ENCODE results near the gene ECE2.

DNA sequence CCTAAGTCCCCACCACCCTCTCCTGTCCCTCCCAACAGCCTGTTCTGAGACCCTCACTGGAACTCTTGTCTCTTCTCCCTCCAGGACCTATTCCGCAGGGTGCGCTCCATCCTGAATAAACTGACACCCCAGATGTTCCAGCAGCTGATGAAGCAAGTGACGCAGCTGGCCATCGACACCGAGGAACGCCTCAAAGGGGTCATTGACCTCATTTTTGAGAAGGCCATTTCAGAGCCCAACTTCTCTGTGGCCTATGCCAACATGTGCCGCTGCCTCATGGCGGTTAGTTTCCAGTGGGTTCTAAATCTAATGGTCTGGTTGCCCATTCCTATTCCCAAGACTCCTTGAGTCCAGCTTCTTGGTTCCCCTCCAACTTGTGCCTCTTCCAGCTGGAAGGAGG is 47.9 kb downstream of the ECE2 start:
- TF ChIP-seq, protein P1, sequence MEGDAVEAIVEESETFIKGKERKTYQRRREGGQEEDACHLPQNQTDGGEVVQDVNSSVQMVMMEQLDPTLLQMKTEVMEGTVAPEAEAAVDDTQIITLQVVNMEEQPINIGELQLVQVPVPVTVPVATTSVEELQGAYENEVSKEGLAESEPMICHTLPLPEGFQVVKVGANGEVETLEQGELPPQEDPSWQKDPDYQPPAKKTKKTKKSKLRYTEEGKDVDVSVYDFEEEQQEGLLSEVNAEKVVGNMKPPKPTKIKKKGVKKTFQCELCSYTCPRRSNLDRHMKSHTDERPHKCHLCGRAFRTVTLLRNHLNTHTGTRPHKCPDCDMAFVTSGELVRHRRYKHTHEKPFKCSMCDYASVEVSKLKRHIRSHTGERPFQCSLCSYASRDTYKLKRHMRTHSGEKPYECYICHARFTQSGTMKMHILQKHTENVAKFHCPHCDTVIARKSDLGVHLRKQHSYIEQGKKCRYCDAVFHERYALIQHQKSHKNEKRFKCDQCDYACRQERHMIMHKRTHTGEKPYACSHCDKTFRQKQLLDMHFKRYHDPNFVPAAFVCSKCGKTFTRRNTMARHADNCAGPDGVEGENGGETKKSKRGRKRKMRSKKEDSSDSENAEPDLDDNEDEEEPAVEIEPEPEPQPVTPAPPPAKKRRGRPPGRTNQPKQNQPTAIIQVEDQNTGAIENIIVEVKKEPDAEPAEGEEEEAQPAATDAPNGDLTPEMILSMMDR (IDR thresholded peaks at IDR 0.05): no peak
- TF ChIP-seq SIN3A (IDR thresholded peaks at IDR 0.05; ENCODE audit: borderline replicate concordance, insufficient read depth, low read depth, low read length) (no peak), POLR2AphosphoS5 (IDR thresholded peaks at IDR 0.05; ENCODE audit: low read depth, low read length) (no peak; the same call in 1 of the 2 replicates)
- TF ChIP-seq, protein P2, sequence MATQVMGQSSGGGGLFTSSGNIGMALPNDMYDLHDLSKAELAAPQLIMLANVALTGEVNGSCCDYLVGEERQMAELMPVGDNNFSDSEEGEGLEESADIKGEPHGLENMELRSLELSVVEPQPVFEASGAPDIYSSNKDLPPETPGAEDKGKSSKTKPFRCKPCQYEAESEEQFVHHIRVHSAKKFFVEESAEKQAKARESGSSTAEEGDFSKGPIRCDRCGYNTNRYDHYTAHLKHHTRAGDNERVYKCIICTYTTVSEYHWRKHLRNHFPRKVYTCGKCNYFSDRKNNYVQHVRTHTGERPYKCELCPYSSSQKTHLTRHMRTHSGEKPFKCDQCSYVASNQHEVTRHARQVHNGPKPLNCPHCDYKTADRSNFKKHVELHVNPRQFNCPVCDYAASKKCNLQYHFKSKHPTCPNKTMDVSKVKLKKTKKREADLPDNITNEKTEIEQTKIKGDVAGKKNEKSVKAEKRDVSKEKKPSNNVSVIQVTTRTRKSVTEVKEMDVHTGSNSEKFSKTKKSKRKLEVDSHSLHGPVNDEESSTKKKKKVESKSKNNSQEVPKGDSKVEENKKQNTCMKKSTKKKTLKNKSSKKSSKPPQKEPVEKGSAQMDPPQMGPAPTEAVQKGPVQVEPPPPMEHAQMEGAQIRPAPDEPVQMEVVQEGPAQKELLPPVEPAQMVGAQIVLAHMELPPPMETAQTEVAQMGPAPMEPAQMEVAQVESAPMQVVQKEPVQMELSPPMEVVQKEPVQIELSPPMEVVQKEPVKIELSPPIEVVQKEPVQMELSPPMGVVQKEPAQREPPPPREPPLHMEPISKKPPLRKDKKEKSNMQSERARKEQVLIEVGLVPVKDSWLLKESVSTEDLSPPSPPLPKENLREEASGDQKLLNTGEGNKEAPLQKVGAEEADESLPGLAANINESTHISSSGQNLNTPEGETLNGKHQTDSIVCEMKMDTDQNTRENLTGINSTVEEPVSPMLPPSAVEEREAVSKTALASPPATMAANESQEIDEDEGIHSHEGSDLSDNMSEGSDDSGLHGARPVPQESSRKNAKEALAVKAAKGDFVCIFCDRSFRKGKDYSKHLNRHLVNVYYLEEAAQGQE (IDR thresholded peaks at IDR 0.05; ENCODE audit: insufficient read depth in 1 of 2, low read depth in 2 of 2, low read length in 1 of 2): no peak
